GM21528 (cell line): ENCODE measurements around the gene ZBTB42.

ENCODE experiments used
- ATAC-seq: cut with Tn5 transposase; IDR thresholded peaks from one replicate; pipeline ENCODE4 v1.9.1; 2021; ENCODE audit warnings: mild to moderate bottlenecking, moderate library complexity; ENCODE audit not compliant: unreplicated experiment, low FRiP score

The ZBTB42 gene

DNA sequence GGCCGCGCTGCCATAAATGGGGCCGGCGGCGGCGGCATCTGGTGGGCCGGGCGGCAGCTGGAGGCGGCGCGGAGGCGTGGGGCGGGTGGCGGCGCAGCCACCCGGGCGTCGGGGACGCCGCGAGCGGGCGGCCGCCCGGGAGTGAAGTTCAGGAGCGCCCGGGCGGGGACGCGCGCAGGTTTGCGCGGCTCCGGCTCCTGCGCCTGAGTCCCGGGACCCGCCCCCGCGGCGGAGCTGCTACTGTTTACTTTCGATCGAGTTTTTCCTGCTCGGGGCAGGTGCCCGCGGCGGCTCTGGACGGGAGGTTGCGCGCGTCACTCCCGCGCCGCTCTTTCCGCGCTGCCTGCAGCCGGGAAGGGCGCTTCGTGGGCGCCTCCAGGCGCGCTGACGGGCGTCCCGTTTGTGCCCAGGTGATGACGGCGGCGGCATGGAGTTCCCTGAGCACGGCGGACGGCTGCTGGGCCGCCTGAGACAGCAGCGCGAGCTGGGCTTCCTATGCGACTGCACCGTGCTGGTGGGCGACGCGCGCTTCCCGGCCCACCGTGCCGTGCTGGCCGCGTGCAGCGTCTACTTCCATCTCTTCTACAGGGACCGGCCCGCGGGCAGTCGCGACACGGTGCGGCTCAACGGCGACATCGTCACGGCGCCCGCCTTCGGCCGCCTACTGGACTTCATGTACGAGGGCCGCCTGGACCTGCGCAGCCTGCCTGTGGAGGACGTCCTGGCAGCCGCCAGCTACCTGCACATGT is at the start of gene ZBTB42:
Gene ZBTB42 (plus strand): TSS at position 331 of the 749 bp plus-strand sequence. CDS start 97 bp downstream, at position 428.
- peak; percentile 30 for ATAC-seq

DNA sequence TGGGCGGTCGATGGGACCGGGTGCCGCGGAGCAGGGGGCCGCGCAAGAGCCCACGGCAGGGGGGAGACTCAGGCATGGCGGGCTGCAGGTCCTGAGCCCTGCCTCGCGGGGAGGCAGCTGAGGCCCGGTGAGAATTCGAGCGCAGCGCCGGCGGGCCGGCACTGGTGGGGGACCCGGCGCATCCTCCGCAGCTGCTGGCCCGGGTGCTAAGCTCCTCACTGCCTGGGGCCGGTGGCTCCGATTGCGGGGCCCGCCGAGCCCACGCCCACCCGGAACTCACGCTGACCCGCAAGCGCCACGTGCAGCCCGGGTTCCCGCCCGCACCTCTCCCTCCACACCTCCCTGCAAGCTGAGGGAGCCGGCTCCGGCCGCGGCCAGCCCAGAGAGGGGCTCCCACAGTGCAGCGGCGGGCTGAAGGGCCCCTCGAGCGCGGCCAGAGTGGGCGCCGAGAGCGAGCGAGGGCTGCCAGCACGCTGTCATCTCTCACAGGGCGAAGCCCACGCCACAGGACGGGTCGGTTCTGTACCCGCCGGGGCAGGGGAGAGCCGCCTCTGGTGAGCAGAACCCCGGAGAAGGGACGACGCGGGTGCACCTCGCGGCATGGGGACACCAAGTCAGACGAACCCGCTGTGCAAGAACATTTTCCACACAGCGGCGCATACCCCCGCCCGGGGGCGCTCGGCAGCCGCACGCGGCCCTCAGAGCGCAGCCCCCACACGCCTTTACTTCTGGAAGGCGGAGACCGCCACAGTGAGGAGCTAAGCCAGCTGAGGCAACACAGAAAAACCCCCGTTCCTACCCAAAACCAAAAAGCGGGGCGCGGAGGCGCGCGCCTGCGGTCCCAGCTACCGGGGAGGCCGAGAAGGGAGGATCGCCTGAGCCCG is 49.1 kb upstream of the ZBTB42 start:
- no peak for ATAC-seq

DNA sequence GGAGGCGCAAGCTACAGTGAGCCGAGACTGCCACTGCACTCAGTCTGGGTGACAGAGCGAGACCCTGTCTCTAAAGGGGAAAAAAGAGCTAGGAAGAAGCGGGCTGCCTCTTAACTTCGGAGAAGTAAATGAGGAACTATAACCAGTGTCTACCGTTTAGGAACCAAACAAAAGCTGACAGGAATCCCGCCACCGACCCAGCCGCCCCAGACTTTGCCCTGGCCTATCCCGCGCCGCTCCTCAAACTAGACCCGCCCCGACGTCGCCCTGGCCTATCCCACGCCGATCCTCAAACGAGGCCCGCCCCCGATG is 48.5 kb upstream of the ZBTB42 start:
- ATAC-seq, result peak; percentile 76

DNA sequence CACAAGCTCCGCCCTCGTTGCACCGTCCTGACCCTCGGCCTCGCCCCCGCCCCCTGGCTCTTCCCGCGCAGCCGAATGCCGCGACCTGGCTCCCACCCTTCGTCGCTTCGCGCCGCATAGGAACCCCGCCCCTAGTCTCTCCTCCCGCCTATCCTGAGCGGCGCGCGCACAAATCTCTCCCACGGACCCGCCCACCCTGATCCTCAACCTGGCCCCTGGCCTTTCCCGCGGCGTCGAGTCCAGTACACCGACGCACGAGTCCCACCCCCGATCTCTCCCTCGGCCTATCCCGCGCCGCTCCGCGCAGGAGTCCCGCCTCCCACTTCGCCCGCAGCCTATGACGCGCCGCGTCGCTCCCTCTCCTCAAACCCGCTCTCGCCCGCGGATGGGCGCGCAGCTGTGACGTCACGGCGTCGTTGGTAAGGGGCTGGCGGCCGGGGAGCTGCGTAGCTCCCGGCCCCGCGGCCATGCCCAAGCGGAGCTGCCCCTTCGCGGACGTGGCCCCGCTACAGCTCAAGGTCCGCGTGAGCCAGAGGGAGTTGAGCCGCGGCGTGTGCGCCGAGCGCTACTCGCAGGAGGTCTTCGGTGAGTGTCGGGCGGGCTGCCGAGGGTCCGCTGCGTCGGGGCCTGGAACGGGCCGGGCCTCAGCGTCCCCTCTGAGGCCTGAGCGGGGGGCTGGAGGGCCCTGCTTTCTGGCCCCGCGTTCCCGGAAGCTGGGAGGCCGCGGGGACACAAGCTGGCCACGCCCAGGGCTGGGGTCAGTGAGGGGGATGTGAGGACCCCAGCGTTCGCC is 48.0 kb upstream of the ZBTB42 start, which contains the start of gene SIVA1:
Gene SIVA1 (plus strand): TSS at position 413 of the 793 bp plus-strand sequence. CDS start 55 bp downstream, at position 468.
- peak; percentile 85 for ATAC-seq

DNA sequence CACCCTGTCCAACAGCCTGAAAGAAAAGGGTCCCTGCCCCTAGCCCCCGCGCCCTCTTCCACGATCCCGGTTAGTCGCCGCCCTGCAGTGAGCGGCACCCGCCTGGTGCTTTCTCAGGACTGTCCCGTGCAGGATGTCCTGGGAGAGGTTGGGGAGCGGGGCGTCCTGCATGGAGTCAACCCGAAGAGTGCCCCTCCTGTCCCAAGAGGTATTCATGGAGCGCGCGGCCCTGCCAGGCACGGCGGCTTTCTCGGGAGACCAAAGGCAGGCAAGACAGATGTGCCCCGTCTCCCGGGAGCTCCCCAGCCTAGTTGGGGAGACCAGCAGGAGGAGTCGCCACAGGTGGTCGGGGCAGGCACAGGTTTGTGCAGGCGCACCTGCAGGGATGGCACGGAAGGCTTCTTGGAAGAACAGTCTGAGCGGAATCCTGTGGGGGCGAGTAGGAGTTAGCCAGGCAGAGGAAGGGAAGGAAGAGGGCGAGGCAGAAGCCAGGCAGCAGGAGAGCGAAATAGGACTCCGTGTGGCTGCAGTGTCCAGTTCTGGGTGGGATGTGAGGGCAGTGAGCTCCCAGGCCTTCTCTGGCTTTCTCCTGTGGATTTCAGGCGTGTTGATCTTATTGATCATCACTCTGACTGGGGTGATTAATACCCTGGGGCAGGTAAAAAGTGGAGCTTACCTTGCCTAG is 47.2 kb upstream of the ZBTB42 start:
- no peak for ATAC-seq

DNA sequence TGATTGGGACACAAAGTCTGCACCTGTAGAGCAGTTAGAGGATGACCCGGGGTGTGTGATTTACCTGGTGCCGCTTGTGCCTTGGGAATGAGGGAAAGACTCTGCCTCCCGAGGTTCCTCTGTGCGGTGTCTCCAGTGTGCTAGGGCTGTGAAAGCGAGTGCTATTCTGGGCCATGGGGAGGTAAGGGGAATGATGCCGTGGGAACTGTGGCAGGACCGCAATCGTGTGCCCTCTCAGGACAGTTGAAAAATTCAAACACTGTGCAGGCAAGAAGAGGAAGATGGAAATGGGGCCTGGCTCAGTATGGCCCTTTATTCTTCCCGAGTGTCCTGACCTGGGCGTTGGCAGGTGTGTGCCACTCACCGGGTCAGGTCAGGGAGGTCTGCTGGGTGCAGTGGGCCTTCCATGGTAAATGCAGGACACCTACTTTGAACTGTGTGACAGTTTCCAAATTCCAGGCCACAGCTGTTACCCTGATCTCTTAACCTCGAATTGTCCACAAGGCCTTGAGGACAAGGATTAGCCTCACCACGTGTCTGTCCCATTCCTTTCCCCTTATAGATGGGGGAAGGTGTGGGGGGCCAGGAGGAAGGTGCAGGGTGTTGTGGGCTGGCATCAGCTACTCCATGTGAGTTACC is 46.6 kb upstream of the ZBTB42 start:
- ATAC-seq, result no peak

DNA sequence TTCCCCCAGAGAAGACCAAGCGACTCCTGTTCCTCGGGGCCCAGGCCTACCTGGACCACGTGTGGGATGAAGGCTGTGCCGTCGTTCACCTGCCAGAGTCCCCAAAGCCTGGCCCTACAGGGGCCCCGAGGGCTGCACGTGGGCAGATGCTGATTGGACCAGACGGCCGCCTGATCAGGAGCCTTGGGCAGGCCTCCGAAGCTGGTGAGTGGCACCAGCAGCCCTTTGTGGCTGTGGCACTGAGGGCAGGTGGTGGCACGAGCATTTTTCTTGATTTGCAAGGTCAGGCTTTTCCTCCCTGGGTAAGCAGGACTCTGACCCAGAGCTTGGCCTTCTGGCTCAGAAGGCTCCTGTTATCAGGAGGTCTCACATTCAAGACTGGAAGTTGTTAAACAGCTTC is 45.3 kb upstream of the ZBTB42 start:
- no peak for ATAC-seq

DNA sequence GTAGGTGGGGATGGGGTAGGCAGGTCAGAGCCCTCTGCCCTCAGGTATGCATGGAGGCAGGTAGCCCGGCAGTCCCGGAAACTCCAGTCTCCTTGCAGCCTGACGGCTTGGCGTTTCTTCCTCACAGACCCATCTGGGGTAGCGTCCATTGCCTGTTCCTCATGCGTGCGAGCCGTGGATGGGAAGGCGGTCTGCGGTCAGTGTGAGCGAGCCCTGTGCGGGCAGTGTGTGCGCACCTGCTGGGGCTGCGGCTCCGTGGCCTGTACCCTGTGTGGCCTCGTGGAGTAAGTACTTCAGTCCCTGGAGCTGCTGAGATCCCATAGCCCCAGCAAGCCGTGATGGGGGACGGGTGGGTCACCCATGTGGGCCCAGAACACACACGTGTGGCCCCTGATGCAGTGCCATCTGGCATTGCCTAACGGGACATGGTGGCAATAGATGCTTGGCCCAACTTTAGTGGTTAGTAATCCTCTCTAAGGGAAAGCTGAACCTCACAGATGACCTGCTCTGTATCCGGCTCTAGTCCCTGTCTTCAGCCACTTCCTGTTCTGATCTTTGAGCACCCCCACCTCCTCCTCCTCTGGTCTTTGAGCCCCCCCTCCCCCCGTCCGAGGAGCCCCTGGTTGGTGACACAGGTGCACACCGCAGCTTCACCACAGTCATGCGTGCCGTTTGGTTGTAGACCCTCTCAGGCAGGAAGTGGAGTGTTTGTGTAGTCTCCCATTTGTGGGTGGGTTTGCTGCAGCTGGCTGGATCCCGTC is 44.2 kb upstream of the ZBTB42 start:
- no peak for ATAC-seq

DNA sequence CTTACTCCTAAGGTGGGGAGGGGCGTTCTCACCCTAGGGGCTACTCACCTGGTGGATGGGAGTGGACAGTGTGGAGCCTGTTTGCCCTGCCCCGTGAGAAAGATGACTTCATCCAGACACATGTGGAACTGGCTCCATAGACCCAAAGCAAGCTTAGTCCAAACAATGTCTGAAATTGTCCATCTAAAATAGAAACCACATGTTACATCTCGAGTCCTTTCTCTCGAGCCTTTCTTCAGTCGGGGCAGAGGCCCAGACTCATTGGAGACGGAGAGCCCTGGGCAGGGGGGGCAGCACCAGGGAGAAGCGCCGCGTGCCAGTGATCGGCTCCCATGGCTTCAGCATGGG is 43.7 kb upstream of the ZBTB42 start:
- ATAC-seq, result no peak

DNA sequence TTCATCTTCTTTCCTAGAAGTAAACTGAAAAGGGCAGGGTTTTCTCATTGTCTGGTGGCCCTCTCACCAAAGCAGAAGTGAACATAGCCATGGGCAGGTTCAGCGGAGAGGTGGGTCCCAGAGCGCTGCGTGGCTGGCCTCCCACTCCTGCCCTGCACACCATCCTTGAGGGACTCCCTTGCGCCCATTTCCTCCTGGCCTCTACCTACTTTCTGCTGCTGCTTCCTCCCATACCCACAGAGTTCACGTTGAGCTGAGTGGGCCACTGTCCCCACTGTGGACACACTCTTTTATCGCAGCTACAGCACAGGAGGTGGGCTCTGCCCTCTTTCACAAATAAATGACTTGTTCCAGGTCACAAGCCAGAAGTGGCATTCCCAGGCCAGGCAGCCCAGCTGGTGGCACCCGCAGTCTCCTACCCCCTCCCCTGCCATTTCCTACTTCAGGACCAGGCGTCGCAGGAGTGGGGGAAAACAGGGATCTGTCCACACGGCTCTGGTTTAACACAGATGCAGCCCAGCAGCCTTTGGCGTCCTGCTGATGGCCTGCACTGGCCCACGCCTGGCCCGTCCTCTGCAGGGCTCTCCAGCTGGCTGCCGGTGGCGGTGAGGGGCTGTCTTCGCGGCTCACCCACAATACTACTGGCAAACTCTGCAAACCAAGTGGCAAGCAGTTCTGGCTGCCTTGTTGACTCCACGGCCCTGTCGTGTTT is 43.1 kb upstream of the ZBTB42 start:
- no peak for ATAC-seq

DNA sequence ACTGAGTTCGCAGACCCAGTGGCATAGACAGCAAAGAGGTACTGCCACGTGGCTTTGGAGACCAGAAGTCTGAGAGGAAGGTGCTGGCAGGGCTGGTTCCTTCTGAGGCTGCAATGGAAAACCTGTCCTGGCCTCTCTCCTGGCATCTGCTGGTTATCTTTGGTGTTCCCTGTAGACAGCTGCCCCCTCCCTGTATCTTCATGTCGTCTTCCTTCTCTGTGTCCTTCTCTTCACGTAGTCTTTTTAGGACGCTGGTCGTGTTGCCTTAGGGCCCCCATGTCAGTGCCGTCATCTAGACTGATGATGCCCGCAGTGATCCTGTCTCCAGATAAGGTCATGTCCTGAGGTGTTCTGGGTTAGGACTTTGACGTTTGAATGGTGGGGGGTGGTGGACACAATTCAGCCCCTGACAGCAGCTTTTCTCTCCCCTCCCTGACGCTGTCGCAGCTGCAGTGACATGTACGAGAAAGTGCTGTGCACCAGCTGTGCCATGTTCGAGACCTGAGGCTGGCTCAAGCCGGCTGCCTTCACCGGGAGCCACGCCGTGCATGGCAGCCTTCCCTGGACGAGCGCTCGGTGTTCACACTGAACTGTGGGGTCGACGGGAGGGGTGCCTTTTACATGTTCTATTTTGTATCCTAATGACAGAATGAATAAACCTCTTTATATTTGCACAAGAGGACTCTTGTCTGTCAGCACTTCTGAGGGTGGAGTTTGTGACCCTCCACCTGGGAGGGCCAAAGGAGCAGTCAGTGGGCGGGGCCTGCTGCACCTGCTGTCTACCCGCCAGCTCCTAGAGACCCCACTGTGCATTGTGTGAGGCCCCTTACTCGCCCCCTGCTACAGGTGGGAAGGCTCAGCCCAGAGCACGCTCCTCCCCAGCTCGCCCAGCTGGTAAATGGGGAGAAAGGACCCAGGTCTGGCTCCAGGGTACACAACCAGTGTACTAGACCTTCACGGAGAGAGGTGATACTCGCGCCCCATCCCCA is 41.6 kb upstream of the ZBTB42 start:
- no peak for ATAC-seq

DNA sequence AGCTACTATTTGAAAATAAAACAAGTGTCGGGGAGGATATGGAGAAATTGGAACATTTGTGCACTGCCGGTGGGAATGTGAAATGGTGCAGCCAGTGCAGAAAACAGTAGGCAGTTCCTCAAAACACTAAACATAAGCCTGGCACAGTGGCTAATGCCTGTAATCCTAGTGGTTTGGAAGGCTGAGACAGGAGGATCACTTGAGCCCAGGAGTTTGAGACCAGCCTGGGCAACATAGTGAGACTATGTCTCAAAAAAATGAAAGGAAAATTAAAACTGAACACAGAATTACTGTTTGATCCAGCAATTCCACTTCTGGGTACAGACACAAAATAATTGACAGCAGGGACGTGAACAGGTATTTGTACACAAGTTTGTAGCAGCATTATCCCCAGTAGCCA is 35.4 kb upstream of the ZBTB42 start:
- no peak for ATAC-seq

DNA sequence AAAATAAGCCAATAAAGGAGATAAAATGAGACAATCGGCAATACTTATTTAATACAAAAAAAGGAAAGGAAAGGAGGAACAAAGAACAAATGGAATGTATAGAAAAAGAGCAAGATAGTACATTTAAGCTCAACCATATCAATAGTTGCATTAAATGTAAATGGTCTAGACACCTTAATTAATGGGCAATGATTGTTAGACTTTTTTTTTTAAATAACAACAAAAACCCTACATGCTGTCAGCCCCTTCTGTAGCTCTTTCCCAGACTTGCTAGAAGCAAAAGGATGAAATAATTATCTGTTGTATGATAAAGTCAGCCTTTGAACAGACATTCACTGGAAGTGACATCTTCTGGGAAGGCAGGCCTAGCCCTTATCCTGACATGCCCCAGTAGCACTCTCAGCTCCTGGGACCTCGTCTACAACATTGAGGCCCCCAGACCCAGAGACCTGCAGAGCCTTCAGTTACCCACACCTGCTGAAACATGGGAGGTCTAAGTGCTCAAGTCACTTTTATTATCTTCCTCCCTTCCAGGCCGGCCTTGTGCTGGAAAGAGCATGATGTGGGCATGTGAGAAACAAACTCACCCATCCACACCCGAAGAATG is 34.5 kb upstream of the ZBTB42 start:
- ATAC-seq, result no peak

DNA sequence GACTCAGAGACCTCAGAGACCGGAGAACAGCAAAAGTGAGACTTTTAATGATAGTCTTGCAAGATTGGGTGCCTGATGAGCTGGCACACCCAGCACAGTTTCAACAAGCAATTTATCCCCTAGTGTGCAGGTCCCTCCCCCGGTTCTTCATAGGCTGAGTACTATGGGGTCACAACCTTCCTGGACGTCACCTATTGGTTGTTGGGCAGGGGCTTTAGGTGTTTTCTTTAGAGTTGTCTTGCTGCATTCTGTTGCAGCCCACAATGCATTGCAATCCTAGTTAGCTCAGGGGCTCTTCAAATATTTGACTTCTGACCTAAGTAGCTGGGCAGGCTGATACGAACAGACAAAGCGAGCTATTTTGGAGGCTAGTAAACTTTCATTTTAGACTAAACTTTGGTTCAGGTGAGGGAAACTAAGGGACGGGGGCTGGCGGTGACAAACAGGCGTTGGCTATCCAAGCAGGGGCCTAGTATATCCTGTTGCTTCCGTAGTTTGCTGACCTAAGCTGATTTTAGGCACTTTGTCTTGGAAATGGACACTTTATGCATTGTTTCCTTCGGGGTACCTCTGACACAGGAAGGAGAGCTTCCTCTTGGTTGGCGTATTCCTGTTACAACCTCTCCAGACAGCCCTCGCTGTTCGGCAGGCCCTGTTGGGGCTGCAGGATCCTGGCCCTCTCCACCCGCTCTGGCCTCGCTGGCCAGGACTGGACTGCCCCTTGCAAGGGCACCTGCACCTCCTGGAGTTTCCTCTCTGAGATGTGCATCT is 33.9 kb upstream of the ZBTB42 start:
- ATAC-seq, result no peak

DNA sequence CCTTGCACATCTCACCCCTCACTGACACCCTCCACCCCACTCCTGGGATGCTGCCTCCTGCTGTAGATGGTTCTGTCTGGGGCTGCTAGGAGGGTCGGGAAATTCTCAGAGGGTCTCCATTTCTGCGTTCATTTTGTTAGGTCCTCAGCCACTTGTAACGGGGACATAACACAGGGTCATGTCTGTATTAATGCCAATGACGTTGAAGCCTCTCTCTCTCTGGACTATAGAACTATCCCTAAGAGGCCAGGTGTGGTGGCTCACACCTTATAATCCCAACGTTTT is 33.3 kb upstream of the ZBTB42 start:
- ATAC-seq, result no peak

DNA sequence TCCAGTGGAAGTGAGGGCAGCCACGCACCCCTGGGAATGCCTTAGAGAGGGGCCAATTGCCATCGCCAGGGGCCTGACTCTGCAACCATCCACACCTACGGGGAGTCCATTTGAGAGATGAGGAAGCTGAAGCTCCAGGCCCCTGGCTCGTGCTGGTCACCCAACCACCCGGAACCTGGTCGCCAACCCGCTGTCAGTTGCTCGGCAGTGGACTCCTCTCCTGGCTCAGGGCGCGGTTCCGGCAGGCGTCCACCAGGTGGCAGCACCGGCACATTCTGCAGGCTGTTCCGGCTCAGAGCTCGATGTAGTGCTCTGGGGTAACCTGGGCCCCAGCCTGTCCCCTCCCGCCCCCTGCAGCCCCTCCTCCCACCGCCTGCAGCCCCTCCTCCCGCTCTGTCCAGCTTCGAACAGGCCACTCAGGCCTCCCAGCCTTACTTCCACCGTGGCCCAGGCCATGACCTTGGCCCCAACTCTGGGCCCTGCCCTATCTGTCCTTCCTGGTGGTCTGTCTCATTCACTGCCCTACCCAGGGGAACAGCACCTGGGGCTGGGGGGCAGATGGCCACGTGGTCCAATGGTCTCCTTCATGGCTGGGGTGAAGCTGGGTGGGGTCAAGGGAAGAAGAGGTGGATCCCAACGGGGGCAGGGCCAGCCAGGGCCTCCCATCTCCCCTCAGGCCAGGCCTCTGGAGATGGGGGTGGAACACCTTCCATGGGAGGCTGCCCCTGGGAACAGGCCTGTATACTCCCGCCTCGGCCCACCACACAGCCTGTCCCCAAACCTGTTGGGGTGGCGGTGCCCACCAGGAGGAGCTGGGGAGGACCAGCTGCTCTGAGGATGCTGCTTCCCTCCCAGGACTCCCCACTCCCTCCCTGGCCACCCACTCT is 32.2 kb upstream of the ZBTB42 start:
- ATAC-seq, result no peak
